BE2C (cell line): ENCODE results near the gene ZBTB48. TPM values are rescaled to one million over a fixed set of nuclear protein-coding genes. Genes with fewer than 3 reads are reported as not detected.

Experiments
- DNase-seq: peaks from one replicate; pipeline ENCODE4 v3.0.0-alpha.2; 2020
- H3K27me3 ChIP-seq: fragments of 250-450 bp; sonication (Bioruptor Pico); 2 replicates; pipeline ENCODE4 v1.5.1; 2020; ENCODE audit warnings: mild to moderate bottlenecking
- H3K36me3 ChIP-seq: fragments of 250-450 bp; sonication (Bioruptor Pico); 2 replicates; pipeline ENCODE4 v1.5.1; 2020; ENCODE audit warnings: mild to moderate bottlenecking
- H3K4me1 ChIP-seq: fragments of 250-450 bp; sonication (Bioruptor Pico); 2 replicates; pipeline ENCODE4 v1.5.1; 2020
- H3K4me3 ChIP-seq: 2 replicates; pipeline ENCODE4 v1.5.1; 2011; ENCODE audit warnings: low read depth, low read length
- H3K9me3 ChIP-seq: fragments of 250-450 bp; sonication (Bioruptor Pico); 2 replicates; pipeline ENCODE4 v1.5.1; 2020
- CTCF ChIP-seq: IDR thresholded peaks from 2 replicates; pipeline ENCODE4 v1.5.1; 2012; ENCODE audit warnings: mild to moderate bottlenecking, low read depth, low read length
- polyA plus RNA-seq: library from polyadenylated mRNA; unstranded; fragments of >200 nt; gene quantifications from one replicate; pipeline ENCODE4 v1.2.1, GENCODE V29; 2012; ENCODE audit warnings: low read depth, missing spikeins; ENCODE audit not compliant: insufficient read length, insufficient read depth

Gene ZBTB48
- polyA plus RNA-seq = 54.3 TPM

- peak; percentile 96 for DNase-seq
Measured at GRCh38 chr1:6579374-6580118, at the start of gene ZBTB48. Gene ZBTB48, plus strand, starts transcription at chr1:6579994. Its CDS starts 616 bp downstream, at chr1:6580610.

GRCh38 chr1:6530504-6531160, 49.2 kb upstream of the ZBTB48 start:
- H3K9me3 ChIP-seq = no peaks in the 10 kb centered on the region
- TF ChIP-seq CTCF = no peak
- H3K4me3 ChIP-seq = no peak overlapping the region
- DNase-seq = no peak
- H3K4me1 ChIP-seq = no peaks in the 10 kb centered on the region
- peaks cover 22% of the 10 kb centered on the region for H3K36me3 ChIP-seq
- no peaks in the 10 kb centered on the region for H3K27me3 ChIP-seq

More at GRCh38 chr1:6579374-6580118, at the start of gene ZBTB48:
- no peak for TF ChIP-seq CTCF
- Histone ChIP-seq H3K4me1 (no peaks in the 10 kb centered on the region), H3K9me3 (no peaks in the 10 kb centered on the region), H3K36me3 (no peaks in the 10 kb centered on the region), H3K27me3 (no peaks in the 10 kb centered on the region), H3K4me3 (peak within 1 kb of the TSS; percentile 73)

- no peaks in the 10 kb centered on the region for H3K27me3 ChIP-seq
- H3K36me3 ChIP-seq = peaks cover 22% of the 10 kb centered on the region
- H3K9me3 ChIP-seq = no peaks in the 10 kb centered on the region
- TF ChIP-seq CTCF = no peak
- DNase-seq = no peak
- H3K4me3 ChIP-seq = no peak overlapping the region
- H3K4me1 ChIP-seq = no peaks in the 10 kb centered on the region
Measured at GRCh38 chr1:6531996-6532395, 47.8 kb upstream of the ZBTB48 start.

- Histone ChIP-seq H3K4me1 (no peaks in the 10 kb centered on the region), H3K9me3 (no peaks in the 10 kb centered on the region), H3K4me3 (no peak overlapping the region), H3K36me3 (peaks cover 19% of the 10 kb centered on the region), H3K27me3 (no peaks in the 10 kb centered on the region)
- no peak for TF ChIP-seq CTCF
- DNase-seq = no peak
Measured at GRCh38 chr1:6534248-6534822, 45.5 kb upstream of the ZBTB48 start.

GRCh38 chr1:6535214-6535613, 44.6 kb upstream of the ZBTB48 start:
- no peak for DNase-seq
- H3K27me3 ChIP-seq = no peaks in the 10 kb centered on the region
- peaks cover 19% of the 10 kb centered on the region for H3K36me3 ChIP-seq
- no peaks in the 10 kb centered on the region for H3K9me3 ChIP-seq
- H3K4me3 ChIP-seq = no peak overlapping the region
- H3K4me1 ChIP-seq = no peaks in the 10 kb centered on the region
- TF ChIP-seq CTCF = no peak
